Activated CD8-positive, alpha-beta memory T cell treated with anti-CD3 and anti-CD28 coated beads for 36 hours (primary cell): Measurements from ENCODE around the gene CATSPERB. TPM values are rescaled to one million over a fixed set of nuclear protein-coding genes. Genes with fewer than 3 reads are reported as not detected.
"Not testable (repeated sequence)": the region's sequence is repeated elsewhere in the genome, so short reads cannot be mapped to it uniquely, and the experiment has no call there.

Experiments
- CTCF ChIA-PET: fragments of 350-600 bp; sonication (Branson Sonifier 250); formaldehyde crosslinking; loops from one replicate; lab custom pipeline; 2021; ENCODE audit warnings: antibody characterized with exemption; lab: Charles Lee
- POLR2A ChIA-PET: fragments of 350-600 bp; sonication (Branson Sonifier 250); formaldehyde crosslinking; loops from one replicate; lab custom pipeline; 2021; ENCODE audit warnings: antibody characterized with exemption; lab: Charles Lee
- total RNA-seq, 2 experiments: library from RNA; stranded (reverse); gene quantifications; one replicate each; pipeline ENCODE4 v1.2.3, GENCODE V29; 2021

The CATSPERB gene
- total RNA-seq: not detected

GRCh38 chr14:91731986-91732385 lies at the start of gene CATSPERB:
Gene CATSPERB, minus strand, starts transcription at chr14:91732086. Its CDS starts 2,607 bp downstream, at chr14:91729479.
- ChIA-PET CTCF (no interaction called here), POLR2A (no interaction called here)

GRCh38 chr14:91780452-91780851 lies 48.6 kb upstream of the CATSPERB start:
- CTCF ChIA-PET: interaction anchor here (0.5 kb wide), 1 partner anchor 19 kb away, joined by 3 read pairs; no protein-coding TSS in a partner anchor
- POLR2A ChIA-PET: no interaction called here

- POLR2A ChIA-PET: no interaction called here
- CTCF ChIA-PET: no interaction called here
Measured at GRCh38 chr14:91778217-91778616, 46.3 kb upstream of the CATSPERB start.

GRCh38 chr14:91774140-91775096 lies 42.5 kb upstream of the CATSPERB start:
- POLR2A ChIA-PET: no interaction called here
- CTCF ChIA-PET: no interaction called here

- ChIA-PET POLR2A (no interaction called here), CTCF (no interaction called here)
Measured at GRCh38 chr14:91770185-91770584, 38.3 kb upstream of the CATSPERB start.

GRCh38 chr14:91755570-91756295 lies 23.8 kb upstream of the CATSPERB start:
- ChIA-PET POLR2A (no interaction called here), CTCF (no interaction called here)

GRCh38 chr14:91754819-91755218 lies 22.9 kb upstream of the CATSPERB start:
- ChIA-PET CTCF (no interaction called here), POLR2A (no interaction called here)

- CTCF ChIA-PET: no interaction called here
- POLR2A ChIA-PET: interaction anchor here (0.6 kb wide), 1 partner anchor 229 kb away, joined by 3 read pairs; no protein-coding TSS in a partner anchor
Measured at GRCh38 chr14:91754185-91754584, 22.3 kb upstream of the CATSPERB start.

- CTCF ChIA-PET: no interaction called here
- POLR2A ChIA-PET: interaction anchor here (0.6 kb wide), 1 partner anchor 228 kb away, joined by 3 read pairs; no protein-coding TSS in a partner anchor
Measured at GRCh38 chr14:91753501-91754128, 21.7 kb upstream of the CATSPERB start.

- POLR2A ChIA-PET: no interaction called here
- CTCF ChIA-PET: no interaction called here
Measured at GRCh38 chr14:91752961-91753360, 21.1 kb upstream of the CATSPERB start.

- ChIA-PET POLR2A (no interaction called here), CTCF (no interaction called here)
Measured at GRCh38 chr14:91751719-91752118, 19.8 kb upstream of the CATSPERB start.

- ChIA-PET POLR2A (no interaction called here), CTCF (no interaction called here)
Measured at GRCh38 chr14:91750634-91751198, 18.8 kb upstream of the CATSPERB start.

- ChIA-PET POLR2A (no interaction called here), CTCF (no interaction called here)
Measured at GRCh38 chr14:91749868-91750267, 18.0 kb upstream of the CATSPERB start.

- POLR2A ChIA-PET: no interaction called here
Measured at GRCh38 chr14:91748049-91748448, 16.2 kb upstream of the CATSPERB start.

GRCh38 chr14:91745344-91745743 lies 13.5 kb upstream of the CATSPERB start:
- POLR2A ChIA-PET: no interaction called here
- CTCF ChIA-PET: no interaction called here

More at GRCh38 chr14:91748049-91748448, 16.2 kb upstream of the CATSPERB start:
- CTCF ChIA-PET: no interaction called here

GRCh38 chr14:91744068-91744480 lies 12.2 kb upstream of the CATSPERB start:
- POLR2A ChIA-PET: no interaction called here
- CTCF ChIA-PET: no interaction called here

- POLR2A ChIA-PET: no interaction called here
- CTCF ChIA-PET: no interaction called here
Measured at GRCh38 chr14:91743305-91743653, 11.4 kb upstream of the CATSPERB start.

GRCh38 chr14:91742621-91743304 lies 10.9 kb upstream of the CATSPERB start:
- ChIA-PET CTCF (no interaction called here), POLR2A (no interaction called here)

- CTCF ChIA-PET, POLR2A ChIA-PET: not testable (repeated sequence)
Measured at GRCh38 chr14:91739867-91740266, 8.0 kb upstream of the CATSPERB start.
